DOHH2 (cell line): ENCODE measurements around the gene SC5D.

Experiments used
- CTCF ChIP-seq: fragments of 200-600 bp; sonication (generic); IDR thresholded peaks from one replicate; pipeline ENCODE4 v1.5.1; 2014; ENCODE audit warnings: antibody characterized with exemption, mild to moderate bottlenecking, low read depth, low read length; ENCODE audit not compliant: poor library complexity, severe bottlenecking
- EZH2phosphoT487 ChIP-seq: fragments of 200-600 bp; sonication (generic); IDR thresholded peaks from 2 replicates; pipeline ENCODE4 v1.6.1; 2017; ENCODE audit warnings: borderline replicate concordance, mild to moderate bottlenecking, antibody characterized with exemption, low read length, moderate library complexity, mixed read lengths

- TF ChIP-seq CTCF (no peak), EZH2phosphoT487 (no peak)
Observed at GRCh38 chr11:121328176-121328966, 35.8 kb downstream of the SC5D start.
